ENCODE measurements around the gene TIA1. TPM values are rescaled to one million over a fixed set of nuclear protein-coding genes. Genes with fewer than 3 reads are reported as not detected.
A peak's percentile ranks its signal among the peaks of the same experiment; 100 is the strongest.
"Not testable (repeated sequence)": the region's sequence is repeated elsewhere in the genome, so short reads cannot be mapped to it uniquely, and the experiment has no call there.

Gene TIA1
- total RNA-seq = 100 to 1,000 TPM; 133 to 146 TPM

DNA sequence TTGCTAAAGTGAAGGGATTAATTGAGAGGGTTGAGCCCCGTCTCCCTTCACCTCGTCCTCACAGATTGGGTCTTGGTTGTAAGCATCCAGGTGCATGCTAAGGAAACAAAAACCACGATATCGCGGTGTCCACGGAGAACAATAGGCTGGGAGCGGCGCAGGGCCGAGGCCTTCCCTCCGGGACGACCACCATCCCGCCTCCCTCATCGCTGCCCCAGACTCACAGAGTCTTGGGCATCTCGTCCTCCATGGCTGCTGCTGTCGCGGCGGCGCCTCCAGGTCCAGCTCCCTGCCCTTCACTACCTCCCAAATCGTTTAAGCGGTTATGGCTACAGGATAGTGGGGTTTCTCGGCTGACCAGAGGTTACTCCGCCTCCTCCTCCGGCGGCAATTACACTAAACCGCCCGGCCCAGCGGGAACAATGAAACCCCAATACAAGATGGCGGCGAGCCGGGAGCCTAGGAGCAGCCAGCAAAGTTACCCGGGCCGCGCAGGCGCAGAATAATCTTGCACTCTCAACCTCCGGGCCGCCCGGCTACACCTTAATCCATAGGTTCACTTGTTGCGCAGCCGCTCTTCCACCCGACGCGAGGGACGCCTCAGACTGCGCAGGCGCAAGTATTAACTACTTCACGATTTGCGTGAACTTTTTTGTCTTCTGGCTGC lies at the start of gene TIA1:
TSS of gene TIA1 (minus strand) at position 448 of the 667 bp plus-strand sequence. CDS start at position 250, 198 bp downstream.
- H3K4me1 Mint-ChIP-seq = peaks cover 35% of the 10 kb centered on the region
- H3K36me3 Mint-ChIP-seq (ENCODE audit: low read depth) = peaks cover 19% of the 10 kb centered on the region
- peak within 1 kb of the TSS; percentile 96 for H3K27ac Mint-ChIP-seq
- CTCF ChIA-PET = no interaction called here
- peak within 1 kb of the TSS; percentile 86 for H3K4me3 Mint-ChIP-seq
- H3K27me3 Mint-ChIP-seq = no peaks in the 10 kb centered on the region
- peak; percentile 99 for DNase-seq
- H3K9me3 Mint-ChIP-seq = no peaks in the 10 kb centered on the region
- POLR2A ChIA-PET = no interaction called here

DNA sequence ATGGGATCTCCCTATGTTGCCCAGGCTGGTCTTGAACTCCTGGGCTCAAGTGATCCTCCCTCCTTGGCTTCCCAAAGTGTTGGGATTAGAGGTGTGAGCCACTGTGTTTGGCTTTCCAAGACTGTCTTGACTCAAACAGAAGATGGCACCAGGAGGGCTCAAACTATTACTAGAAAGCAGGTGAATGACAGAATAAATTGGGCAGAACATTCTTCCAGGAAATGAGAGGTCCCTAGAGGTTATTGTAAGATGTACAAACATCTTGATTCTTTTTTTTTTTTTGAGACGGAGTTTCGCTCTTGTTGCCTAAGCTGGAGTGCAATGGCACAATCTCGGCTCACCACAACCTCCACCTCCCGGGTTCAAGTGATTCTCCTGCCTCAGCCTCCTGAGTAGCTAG lies 49.4 kb upstream of the TIA1 start:
- DNase-seq, H3K9me3 Mint-ChIP-seq, H3K4me3 Mint-ChIP-seq, POLR2A ChIA-PET, CTCF ChIA-PET, H3K27me3 Mint-ChIP-seq, H3K27ac Mint-ChIP-seq: not testable (repeated sequence)
- Mint-ChIP-seq H3K4me1 (peaks cover 52% of the 10 kb centered on the region), H3K36me3 (ENCODE audit: low read depth) (peaks cover 43% of the 10 kb centered on the region)

DNA sequence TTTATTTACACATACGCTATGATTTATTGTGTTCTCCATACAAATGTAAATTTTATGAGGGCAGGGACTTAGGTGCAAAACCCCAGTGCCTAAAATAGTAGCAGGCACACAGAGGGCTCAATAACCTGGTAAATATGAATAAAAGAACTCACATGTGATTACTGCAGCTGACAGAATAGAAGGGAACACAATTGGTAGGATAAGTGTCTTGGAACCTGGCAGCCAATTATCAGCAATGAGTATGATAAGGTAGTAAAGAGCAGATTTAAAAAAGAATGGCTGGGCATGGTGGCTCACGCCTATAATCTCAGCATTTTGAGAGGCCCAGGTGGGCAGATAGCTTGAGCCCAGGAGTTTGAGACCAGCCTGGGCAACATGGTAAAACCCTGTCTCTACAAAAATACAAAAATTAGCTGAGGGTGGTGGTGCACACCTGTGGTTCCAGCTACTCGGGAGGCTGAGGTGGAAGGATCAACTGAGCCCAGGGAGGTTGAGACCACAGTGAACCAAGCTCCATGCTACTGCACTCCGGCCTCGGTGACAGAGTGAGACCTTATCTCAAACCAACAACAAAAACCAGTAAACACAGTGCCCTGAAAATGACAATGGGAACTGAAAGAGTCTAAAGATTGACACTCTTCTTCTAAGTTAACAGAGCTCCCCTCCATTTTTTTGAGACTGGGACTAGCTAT lies 35.2 kb upstream of the TIA1 start:
- CTCF ChIA-PET = interaction anchor here (0.6 to 2.0 kb wide), 4 partner anchors 9 to 123 kb away, joined by 3 to 5 read pairs (median 3); partner anchors contain the start of gene SNRPG

GRCh38 chr2:70282439-70282838 lies 34.0 kb upstream of the TIA1 start:
- Mint-ChIP-seq H3K27me3 (no peaks in the 10 kb centered on the region), H3K4me3 (no peak overlapping the region), H3K4me1 (peaks cover 31% of the 10 kb centered on the region), H3K36me3 (ENCODE audit: low read depth) (peaks cover 68% of the 10 kb centered on the region), H3K9me3 (no peaks in the 10 kb centered on the region), H3K27ac (peak overlapping the region; percentile 16)
- DNase-seq = no peak
- ChIA-PET POLR2A (no interaction called here), CTCF (interaction anchor here (0.5 kb wide), 1 partner anchor 9 kb away, joined by 3 read pairs; no protein-coding TSS in a partner anchor)

More for the DNA sequence above, 35.2 kb upstream of the TIA1 start:
- Mint-ChIP-seq H3K27me3 (no peaks in the 10 kb centered on the region), H3K4me1 (peaks cover 40% of the 10 kb centered on the region), H3K36me3 (ENCODE audit: low read depth) (peaks cover 74% of the 10 kb centered on the region), H3K4me3 (no peak overlapping the region), H3K9me3 (no peaks in the 10 kb centered on the region), H3K27ac (no peak overlapping the region)
- POLR2A ChIA-PET = no interaction called here
- no peak for DNase-seq

GRCh38 chr2:70280242-70280798 lies 31.9 kb upstream of the TIA1 start:
- ChIA-PET CTCF (no interaction called here), POLR2A (interaction anchor here (0.6 kb wide), 1 partner anchor 11 kb away, joined by 4 read pairs; no protein-coding TSS in a partner anchor)
- H3K9me3 Mint-ChIP-seq = no peaks in the 10 kb centered on the region
- no peaks in the 10 kb centered on the region for H3K27me3 Mint-ChIP-seq
- H3K4me3 Mint-ChIP-seq = no peak overlapping the region
- H3K36me3 Mint-ChIP-seq (ENCODE audit: low read depth) = peaks cover 59% of the 10 kb centered on the region
- no peak overlapping the region for H3K27ac Mint-ChIP-seq
- H3K4me1 Mint-ChIP-seq = peaks cover 15% of the 10 kb centered on the region
- no peak for DNase-seq

GRCh38 chr2:70270323-70270722 lies 21.9 kb upstream of the TIA1 start:
- POLR2A ChIA-PET = no interaction called here
- CTCF ChIA-PET = interaction anchor here (0.7 kb wide), 2 partner anchors 455 to 811 kb away, joined by 3 to 4 read pairs; no protein-coding TSS in a partner anchor
- H3K4me1 Mint-ChIP-seq = peaks cover 17% of the 10 kb centered on the region
- H3K27me3 Mint-ChIP-seq = no peaks in the 10 kb centered on the region
- no peak overlapping the region for H3K4me3 Mint-ChIP-seq
- no peaks in the 10 kb centered on the region for H3K9me3 Mint-ChIP-seq
- H3K36me3 Mint-ChIP-seq (ENCODE audit: low read depth) = peaks cover 32% of the 10 kb centered on the region
- no peak overlapping the region for H3K27ac Mint-ChIP-seq
- DNase-seq = no peak

GRCh38 chr2:70269422-70270302 lies 21.2 kb upstream of the TIA1 start:
- H3K27me3 Mint-ChIP-seq, POLR2A ChIA-PET, H3K27ac Mint-ChIP-seq, H3K9me3 Mint-ChIP-seq, DNase-seq, H3K4me3 Mint-ChIP-seq: not testable (repeated sequence)
- Mint-ChIP-seq H3K36me3 (ENCODE audit: low read depth) (peaks cover 29% of the 10 kb centered on the region), H3K4me1 (peaks cover 22% of the 10 kb centered on the region)
- CTCF ChIA-PET = interaction anchor here (0.7 kb wide), 1 partner anchor 454 kb away, joined by 4 read pairs; no protein-coding TSS in a partner anchor

- peaks cover 32% of the 10 kb centered on the region for H3K36me3 Mint-ChIP-seq (ENCODE audit: low read depth)
- H3K9me3 Mint-ChIP-seq, H3K27ac Mint-ChIP-seq, H3K27me3 Mint-ChIP-seq, CTCF ChIA-PET, POLR2A ChIA-PET, H3K4me3 Mint-ChIP-seq, DNase-seq: not testable (repeated sequence)
- H3K4me1 Mint-ChIP-seq = peaks cover 26% of the 10 kb centered on the region
Measured at GRCh38 chr2:70266925-70267324, 18.5 kb upstream of the TIA1 start.

GRCh38 chr2:70261501-70261900 lies 13.1 kb upstream of the TIA1 start:
- ChIA-PET POLR2A (no interaction called here), CTCF (interaction anchor here (0.8 to 1.2 kb wide), 2 partner anchors 16 to 32 kb away, joined by 3 read pairs; partner anchors contain the start of gene SNRPG)
- H3K27me3 Mint-ChIP-seq = no peaks in the 10 kb centered on the region
- H3K27ac Mint-ChIP-seq = no peak overlapping the region
- H3K36me3 Mint-ChIP-seq (ENCODE audit: low read depth) = peaks cover 26% of the 10 kb centered on the region
- no peak overlapping the region for H3K4me3 Mint-ChIP-seq
- no peaks in the 10 kb centered on the region for H3K9me3 Mint-ChIP-seq
- peaks cover 53% of the 10 kb centered on the region for H3K4me1 Mint-ChIP-seq
- DNase-seq = no peak

- Mint-ChIP-seq H3K27me3 (no peaks in the 10 kb centered on the region), H3K4me3 (peak overlapping the region; percentile 78), H3K27ac (peak overlapping the region; percentile 76), H3K9me3 (no peaks in the 10 kb centered on the region), H3K4me1 (peaks cover 45% of the 10 kb centered on the region), H3K36me3 (ENCODE audit: low read depth) (peaks cover 14% of the 10 kb centered on the region)
- no peak for DNase-seq
- POLR2A ChIA-PET = interaction anchor here (1.9 kb wide), 1 partner anchor 68 kb away, joined by 5 read pairs; the partner anchor contains the start of gene C2orf42
- CTCF ChIA-PET = interaction anchor here (1.0 to 2.1 kb wide), 9 partner anchors 9 to 749 kb away, joined by 3 to 6 read pairs (median 3); partner anchors contain the start of genes C2orf42 and FAM136A
Measured at GRCh38 chr2:70258532-70258875, 10.1 kb upstream of the TIA1 start.

DNA sequence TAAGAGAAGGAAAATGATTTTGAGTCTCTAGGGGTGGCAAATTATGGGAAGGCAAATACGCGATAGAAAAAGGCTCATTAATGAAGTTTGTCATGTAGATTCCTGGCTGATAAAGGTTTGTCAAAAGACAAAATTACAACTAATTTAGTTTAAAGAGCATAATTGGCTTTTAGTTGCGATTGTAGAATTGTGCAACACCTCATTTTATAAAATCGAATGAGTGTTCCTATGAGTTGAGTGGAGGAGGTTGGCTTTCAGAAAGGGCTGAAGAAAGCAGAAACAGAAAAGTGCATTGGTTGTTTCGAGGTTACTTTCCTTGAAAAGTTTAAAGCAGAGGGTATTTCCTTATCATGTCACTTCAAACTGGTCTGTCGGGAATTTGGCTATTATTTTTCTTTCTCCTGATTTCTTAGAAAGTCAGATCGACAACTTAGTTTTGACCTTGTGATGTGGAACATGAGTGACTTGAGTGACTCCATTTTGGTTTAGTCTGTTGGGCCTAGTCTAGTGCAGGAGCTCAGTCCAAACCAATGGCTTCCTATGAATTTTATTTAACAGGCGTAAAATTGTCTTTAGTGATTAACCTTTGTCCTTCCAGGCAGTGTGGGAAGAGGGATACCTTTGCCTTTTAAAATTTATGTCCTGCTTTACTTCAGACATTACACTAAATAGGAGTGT lies 7.3 kb upstream of the TIA1 start:
- Mint-ChIP-seq H3K9me3 (no peaks in the 10 kb centered on the region), H3K27me3 (no peaks in the 10 kb centered on the region), H3K4me3 (no peak overlapping the region), H3K36me3 (ENCODE audit: low read depth) (peaks cover 3% of the 10 kb centered on the region), H3K27ac (no peak overlapping the region), H3K4me1 (peaks cover 31% of the 10 kb centered on the region)
- POLR2A ChIA-PET = no interaction called here
- CTCF ChIA-PET = interaction anchor here (0.7 to 0.8 kb wide), 2 partner anchors 41 to 1343 kb away, joined by 3 to 4 read pairs; no protein-coding TSS in a partner anchor
- no peak for DNase-seq

GRCh38 chr2:70250434-70250833 lies 2.0 kb upstream of the TIA1 start:
- Mint-ChIP-seq H3K27me3 (no peaks in the 10 kb centered on the region), H3K4me3 (no peak overlapping the region), H3K4me1 (peaks cover 21% of the 10 kb centered on the region), H3K9me3 (no peaks in the 10 kb centered on the region), H3K27ac (no peak overlapping the region), H3K36me3 (ENCODE audit: low read depth) (peaks cover 11% of the 10 kb centered on the region)
- DNase-seq = no peak
- POLR2A ChIA-PET = no interaction called here
- CTCF ChIA-PET = interaction anchor here (0.7 to 1.4 kb wide), 2 partner anchors 10 to 25 kb away, joined by 3 read pairs; no protein-coding TSS in a partner anchor

Data from activated CD4-positive, alpha-beta T cell treated with anti-CD3 and anti-CD28 coated beads, Interleukin-2, amount 10 ng/mL, durations not matched to agents 7 days and 5 days (primary cell).